ENCODE measurements around the gene PRDM2. TPM values are rescaled to one million over a fixed set of nuclear protein-coding genes. Genes with fewer than 3 reads are reported as not detected.

PRDM2 gene
- total RNA-seq, 1 donor from 2014 or later, result 55.2 TPM

GRCh38 chr1:13807209-13807608 is 107.2 kb downstream of the PRDM2 start:
- peaks cover 9% of the 10 kb centered on the region for H3K4me1 Mint-ChIP-seq
- H3K36me3 Mint-ChIP-seq (ENCODE audit: low read depth), result no peaks in the 10 kb centered on the region
- no peaks in the 10 kb centered on the region for H3K27me3 Mint-ChIP-seq (ENCODE audit: low read depth)
- no peak overlapping the region for H3K4me3 Mint-ChIP-seq
- DNase-seq (ENCODE audit: low read depth, low spot score), result peak; percentile 43
- H3K27ac Mint-ChIP-seq (ENCODE audit: unreplicated experiment), result no peak overlapping the region
- peak; percentile 54 for TF ChIP-seq CTCF (conservative IDR thresholded peaks at IDR 0.05)
- no peaks in the 10 kb centered on the region for H3K9me3 Mint-ChIP-seq

- no peak for TF ChIP-seq CTCF (conservative IDR thresholded peaks at IDR 0.05)
- Mint-ChIP-seq H3K27me3 (ENCODE audit: low read depth) (no peaks in the 10 kb centered on the region), H3K9me3 (no peaks in the 10 kb centered on the region), H3K4me3 (no peak overlapping the region), H3K4me1 (peaks cover 9% of the 10 kb centered on the region), H3K36me3 (ENCODE audit: low read depth) (no peaks in the 10 kb centered on the region), H3K27ac (ENCODE audit: unreplicated experiment) (no peak overlapping the region)
- DNase-seq (ENCODE audit: low read depth, low spot score), result no peak
Observed at GRCh38 chr1:13808729-13809131, 108.7 kb downstream of the PRDM2 start.

GRCh38 chr1:13809461-13810159 is 109.6 kb downstream of the PRDM2 start:
- no peaks in the 10 kb centered on the region for H3K36me3 Mint-ChIP-seq (ENCODE audit: low read depth)
- H3K4me1 Mint-ChIP-seq, result peaks cover 9% of the 10 kb centered on the region
- no peak for TF ChIP-seq CTCF (conservative IDR thresholded peaks at IDR 0.05)
- H3K4me3 Mint-ChIP-seq, result no peak overlapping the region
- H3K27me3 Mint-ChIP-seq (ENCODE audit: low read depth), result no peaks in the 10 kb centered on the region
- no peaks in the 10 kb centered on the region for H3K9me3 Mint-ChIP-seq
- DNase-seq (ENCODE audit: low read depth, low spot score), result no peak
- H3K27ac Mint-ChIP-seq (ENCODE audit: unreplicated experiment), result peak overlapping the region; percentile 27

GRCh38 chr1:13812456-13813397 is 112.7 kb downstream of the PRDM2 start:
- peaks cover 4% of the 10 kb centered on the region for H3K4me1 Mint-ChIP-seq
- no peak for DNase-seq (ENCODE audit: low read depth, low spot score)
- TF ChIP-seq CTCF (conservative IDR thresholded peaks at IDR 0.05), result no peak
- no peaks in the 10 kb centered on the region for H3K27me3 Mint-ChIP-seq (ENCODE audit: low read depth)
- H3K27ac Mint-ChIP-seq (ENCODE audit: unreplicated experiment), result no peak overlapping the region
- no peak overlapping the region for H3K4me3 Mint-ChIP-seq
- no peaks in the 10 kb centered on the region for H3K36me3 Mint-ChIP-seq (ENCODE audit: low read depth)
- H3K9me3 Mint-ChIP-seq, result no peaks in the 10 kb centered on the region

GRCh38 chr1:13813398-13814012 is 113.5 kb downstream of the PRDM2 start:
- H3K36me3 Mint-ChIP-seq (ENCODE audit: low read depth), result no peaks in the 10 kb centered on the region
- no peaks in the 10 kb centered on the region for H3K9me3 Mint-ChIP-seq
- H3K27me3 Mint-ChIP-seq (ENCODE audit: low read depth), result no peaks in the 10 kb centered on the region
- TF ChIP-seq CTCF (conservative IDR thresholded peaks at IDR 0.05), result peak; percentile 69
- peak; percentile 55 for DNase-seq (ENCODE audit: low read depth, low spot score)
- no peak overlapping the region for H3K27ac Mint-ChIP-seq (ENCODE audit: unreplicated experiment)
- H3K4me1 Mint-ChIP-seq, result peaks cover 2% of the 10 kb centered on the region
- no peak overlapping the region for H3K4me3 Mint-ChIP-seq

Measured in neural crest cell (in vitro differentiated cells).